Pons (tissue), 1 donor: ENCODE results near the gene NT5DC2.

Experiments
- DNase-seq: peaks from one replicate; pipeline ENCODE4 v3.0.0-alpha.2; 2016; ENCODE audit warnings: low spot score

The NT5DC2 gene

DNA sequence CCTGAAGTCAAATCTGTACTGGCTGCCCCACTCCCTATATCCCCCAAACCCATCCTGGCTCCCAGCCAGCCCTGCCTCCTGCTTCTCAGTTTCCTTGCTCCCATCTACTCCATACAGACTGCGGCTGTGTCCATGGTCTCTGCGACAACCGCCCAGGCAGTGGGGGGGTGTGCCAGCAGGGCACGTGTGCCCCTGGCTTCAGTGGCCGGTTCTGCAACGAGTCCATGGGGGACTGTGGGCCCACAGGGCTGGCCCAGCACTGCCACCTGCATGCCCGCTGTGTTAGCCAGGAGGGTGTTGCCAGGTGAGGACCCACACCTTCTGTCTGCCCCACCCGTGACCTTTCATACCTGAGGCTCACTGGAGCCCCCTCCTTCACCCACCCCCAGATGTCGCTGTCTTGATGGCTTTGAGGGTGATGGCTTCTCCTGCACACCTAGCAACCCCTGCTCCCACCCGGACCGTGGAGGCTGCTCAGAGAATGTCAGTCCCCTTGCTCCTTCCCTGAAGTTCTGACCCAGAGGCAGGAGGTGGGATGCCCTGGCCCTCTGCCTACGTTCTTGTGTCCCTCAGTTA is 23.8 kb downstream of the NT5DC2 start:
- no peak for DNase-seq

DNA sequence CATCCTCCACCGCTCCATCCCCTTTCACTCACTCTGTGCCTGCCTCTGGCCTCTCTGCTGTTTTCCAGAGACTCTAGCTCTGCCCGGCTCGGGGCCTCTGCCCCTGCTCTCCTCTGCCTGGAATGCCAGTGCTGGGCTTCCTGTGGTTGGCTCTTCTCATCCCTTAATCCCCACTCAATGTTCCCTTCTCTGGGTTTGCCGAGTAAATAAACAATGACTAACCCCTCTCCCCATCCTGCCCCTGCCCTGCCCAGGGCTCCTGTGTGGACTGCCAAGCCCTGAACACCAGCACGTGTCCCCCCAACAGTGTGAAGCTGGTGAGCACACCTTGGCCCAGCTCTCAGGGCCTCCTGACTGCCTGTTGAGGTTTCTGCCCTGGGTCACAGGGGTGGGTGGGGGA is 26.3 kb downstream of the NT5DC2 start:
- no peak for DNase-seq

DNA sequence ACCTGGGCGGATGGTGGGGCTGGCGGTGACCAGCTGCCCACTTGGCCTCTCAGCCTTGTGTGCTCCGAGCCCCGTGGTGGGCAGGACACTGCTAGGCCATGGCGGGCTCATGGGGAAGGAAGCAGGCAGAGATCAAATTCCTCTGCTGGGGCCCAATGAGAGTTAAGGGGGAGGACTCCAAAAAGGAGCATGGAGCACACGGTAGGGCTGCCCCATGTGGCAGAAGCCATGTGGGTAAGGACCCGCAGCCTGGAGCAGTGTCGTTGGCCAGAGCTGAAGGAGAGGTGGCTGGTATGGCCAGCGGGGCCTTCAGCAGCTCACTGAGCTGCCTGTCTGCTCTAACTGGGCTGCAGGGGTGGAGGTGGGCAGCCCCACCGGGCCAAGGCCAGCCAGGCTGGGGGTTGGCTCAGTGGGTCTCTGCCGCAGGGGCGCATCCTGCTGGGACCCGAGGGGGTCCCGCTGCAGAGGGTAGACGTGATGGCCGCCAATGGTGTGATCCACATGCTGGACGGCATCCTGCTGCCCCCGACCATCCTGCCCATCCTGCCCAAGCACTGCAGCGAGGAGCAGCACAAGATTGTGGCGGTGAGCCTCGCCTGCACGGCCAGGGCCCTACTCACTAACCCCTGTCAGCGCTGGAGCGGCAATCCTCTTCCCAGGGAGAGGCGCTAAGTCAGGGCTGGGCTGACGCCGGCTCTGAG is 27.2 kb downstream of the NT5DC2 start:
- no peak for DNase-seq

DNA sequence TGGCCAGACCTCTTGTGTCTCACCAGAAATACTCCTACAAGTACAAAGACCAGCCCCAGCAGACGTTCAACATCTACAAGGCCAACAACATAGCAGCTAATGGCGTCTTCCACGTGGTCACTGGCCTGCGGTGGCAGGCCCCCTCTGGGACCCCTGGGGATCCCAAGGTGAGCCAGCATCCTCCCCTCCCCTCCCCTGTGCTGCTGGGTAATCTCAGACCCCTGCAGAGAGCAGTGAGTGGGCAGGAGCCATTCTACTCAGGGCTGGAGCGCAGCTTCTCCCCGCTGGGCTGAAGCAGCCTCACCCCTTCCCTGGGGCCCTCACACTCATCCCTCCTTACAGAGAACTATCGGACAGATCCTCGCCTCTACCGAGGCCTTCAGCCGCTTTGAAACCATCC is 28.7 kb downstream of the NT5DC2 start:
- no peak for DNase-seq

DNA sequence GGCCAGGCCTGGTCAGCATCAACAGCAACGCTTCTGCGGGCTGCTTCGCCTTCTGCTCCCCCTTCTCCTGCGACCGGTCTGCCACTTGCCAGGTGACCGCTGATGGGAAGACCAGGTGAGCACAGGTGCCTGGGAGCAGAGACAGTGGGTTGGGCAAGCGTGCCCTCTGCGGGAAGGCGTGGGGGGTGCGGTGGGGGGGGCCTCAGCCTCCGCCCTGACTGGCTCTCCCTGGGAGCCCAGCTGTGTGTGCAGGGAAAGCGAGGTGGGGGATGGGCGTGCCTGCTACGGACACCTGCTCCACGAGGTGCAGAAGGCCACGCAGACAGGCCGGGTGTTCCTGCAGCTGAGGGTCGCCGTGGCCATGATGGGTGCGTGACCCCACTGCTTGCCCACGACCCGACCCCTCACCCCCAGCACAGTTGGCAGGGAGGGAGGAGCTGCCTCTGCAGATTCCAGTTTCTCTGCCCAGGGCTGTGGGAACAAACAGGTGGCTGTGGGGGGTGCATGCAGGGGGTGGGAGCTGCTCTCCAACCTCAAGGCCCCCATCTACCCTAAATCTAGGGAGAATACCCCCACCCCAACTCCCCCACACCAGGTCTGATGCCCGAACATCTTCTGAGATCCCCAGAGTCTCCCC is 29.8 kb downstream of the NT5DC2 start:
- no peak for DNase-seq

DNA sequence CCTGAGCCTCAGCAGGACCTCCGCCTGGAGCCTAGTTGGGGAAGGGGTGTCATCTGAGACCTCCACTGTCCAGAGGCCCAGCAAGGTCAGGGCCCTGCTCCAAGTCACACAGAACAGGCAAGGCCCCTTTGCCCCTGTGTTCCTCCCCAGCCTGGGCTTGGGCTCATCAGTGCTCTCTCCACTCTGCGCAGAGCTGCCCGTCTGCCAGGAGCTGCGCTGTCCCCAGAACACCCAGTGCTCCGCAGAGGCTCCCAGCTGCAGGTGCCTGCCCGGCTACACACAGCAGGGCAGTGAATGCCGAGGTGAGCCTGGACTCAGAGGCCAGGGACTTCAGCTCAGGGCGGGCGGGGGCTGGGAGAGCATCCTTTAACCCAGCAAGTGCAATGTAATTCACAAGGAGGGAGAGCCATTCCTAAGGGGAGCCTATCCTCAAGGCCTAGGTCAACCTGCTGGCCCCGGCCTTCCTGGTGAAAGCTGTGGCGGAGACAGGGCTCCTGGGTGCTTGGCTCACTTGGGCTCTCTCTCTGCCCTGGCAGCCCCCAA is 30.8 kb downstream of the NT5DC2 start:
- no peak for DNase-seq

DNA sequence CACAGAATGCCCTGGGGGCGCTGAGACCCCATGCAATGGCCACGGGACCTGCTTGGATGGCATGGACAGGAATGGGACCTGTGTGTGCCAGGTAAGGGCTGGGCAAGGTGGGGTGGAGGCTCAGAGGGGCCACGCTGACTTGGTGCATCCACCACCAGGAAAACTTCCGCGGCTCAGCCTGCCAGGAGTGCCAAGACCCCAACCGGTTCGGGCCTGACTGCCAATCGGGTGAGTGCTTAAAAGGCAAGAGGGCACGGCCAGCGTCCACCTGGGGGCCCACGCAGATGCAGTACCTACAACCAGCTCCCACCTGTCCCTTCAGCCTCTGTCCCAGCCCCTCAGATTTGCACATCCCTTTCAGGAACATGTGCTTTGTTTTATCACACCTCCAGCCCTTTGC is 31.7 kb downstream of the NT5DC2 start:
- no peak for DNase-seq

DNA sequence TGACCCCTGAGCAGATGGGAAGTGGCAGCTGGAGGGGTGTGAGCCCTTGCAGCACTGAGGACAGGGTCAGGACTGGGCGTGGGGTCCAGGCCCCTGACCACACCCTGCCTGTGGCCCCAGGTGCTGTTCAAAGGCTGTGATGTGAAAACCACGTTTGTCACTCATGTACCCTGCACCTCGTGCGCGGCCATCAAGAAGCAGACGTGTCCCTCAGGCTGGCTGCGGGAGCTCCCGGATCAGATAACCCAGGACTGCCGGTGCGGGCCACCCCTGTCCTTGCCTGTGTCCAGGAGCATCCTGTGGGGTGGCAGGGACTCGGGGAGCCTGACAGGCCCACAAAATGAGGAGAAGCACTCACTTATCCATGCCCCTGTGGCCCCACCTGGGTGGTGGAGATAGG is 32.6 kb downstream of the NT5DC2 start:
- no peak for DNase-seq

DNA sequence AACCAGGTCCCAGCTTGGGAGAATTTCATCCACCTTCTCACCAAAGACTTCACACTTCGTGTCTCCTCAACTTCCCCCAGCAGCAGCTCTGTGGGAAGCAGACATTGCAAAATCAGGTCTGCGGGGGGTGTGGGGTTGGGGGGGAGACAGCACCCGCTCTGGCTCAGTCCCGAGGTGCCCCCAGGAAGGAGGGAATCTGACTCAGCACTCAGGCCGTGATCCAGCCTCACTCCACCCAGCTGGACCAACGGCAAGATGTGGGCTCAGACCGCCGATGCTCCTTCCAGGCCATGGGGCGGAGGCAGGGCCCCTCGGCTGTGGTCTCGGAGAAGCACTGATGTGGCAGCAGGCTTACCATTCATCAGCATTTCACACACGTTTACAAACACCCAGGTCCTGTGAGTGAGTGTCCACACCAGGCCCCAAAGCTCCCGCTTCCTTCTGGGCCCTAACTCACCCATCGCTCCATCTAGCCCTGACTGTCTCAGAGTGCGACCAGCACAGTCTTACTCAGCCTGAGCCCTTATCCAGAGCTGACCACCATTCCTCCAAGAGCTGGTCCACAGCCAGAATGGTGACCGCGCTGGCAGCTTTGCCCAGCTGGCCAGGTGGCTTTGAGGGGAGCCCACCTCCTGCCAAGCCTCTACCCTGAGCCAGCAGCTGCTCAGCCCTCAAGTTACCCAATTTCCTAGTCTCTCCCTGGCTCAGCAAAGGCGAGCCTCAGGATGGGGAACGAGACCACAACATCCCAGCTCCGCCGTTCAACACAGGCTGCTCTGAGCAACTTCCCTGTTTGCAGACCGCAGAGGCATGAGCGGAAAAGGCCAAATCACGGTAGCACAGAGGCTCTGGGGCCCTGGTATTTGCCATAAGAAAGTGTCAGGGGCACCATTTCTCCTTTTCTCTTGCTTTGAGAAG is 35.3 kb downstream of the NT5DC2 start:
- DNase-seq = peak; percentile 75

DNA sequence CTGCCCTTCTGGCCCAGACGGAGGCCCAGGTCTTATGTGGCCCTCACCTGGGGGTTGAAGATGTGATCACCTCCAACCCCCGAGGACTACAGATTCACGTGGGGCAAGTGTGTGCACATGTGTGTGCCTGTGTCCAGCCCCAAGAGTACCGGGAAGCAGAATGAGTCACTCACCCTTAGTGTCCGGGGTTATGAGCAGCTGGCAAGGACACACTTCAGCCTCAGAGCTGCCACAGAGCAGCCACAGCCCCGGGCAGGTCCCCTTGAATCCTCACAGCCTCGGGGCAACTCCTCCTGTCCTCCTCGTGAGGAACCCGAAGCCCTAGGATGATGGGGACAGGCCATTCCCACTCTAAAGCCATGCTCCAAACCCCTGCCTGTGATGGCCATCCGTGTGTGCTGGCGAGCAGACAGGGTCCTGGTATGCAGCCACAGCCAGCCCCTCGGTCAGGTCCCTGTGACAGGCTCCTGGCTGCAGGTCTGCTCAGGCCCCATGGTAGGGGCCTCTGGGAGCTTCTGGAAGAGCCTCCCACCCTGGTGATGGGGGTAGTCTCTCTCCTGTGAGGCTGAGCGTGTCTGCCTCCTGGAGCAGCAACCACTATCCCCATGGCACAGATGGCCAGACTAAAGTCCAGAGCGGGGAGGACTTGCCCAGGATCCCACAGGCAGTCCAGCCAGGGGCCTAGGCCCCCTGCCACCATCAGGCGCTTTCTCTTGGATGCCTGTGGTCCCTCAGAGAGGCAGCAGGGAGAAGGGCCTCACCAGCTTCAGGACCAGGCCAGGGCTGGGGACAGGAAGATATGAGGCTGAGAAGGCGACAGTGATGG is 37.7 kb downstream of the NT5DC2 start:
- DNase-seq = no peak

DNA sequence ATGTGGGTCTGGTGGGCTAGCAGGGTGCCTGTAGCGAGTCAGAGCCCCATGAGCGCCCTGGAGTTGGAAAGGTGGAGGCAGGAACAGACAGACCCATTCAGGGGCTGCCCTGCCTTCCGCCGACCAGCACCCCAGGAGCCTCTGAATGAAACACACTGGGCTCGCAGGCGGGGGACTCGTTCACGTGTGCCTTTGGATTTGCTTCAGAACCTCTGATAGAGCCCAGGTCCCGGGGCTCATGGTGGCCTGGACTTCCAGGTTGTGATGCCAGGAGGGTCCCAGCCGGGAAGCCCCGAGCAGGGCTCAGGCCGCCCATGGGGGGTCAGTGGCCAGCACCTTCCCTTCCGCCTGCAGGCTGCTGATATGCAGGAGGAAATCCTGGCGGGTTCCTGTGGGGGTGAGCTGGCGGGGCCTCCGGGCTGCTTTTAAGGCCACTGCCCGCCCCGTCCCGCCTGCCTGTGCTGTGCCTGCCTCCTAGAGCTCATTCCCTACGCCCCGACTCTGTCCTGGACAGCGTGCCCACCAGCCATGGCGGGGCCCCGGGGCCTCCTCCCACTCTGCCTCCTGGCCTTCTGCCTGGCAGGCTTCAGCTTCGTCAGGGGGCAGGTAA is 38.7 kb downstream of the NT5DC2 start, which contains the start of gene STAB1:
Gene STAB1, plus strand, starts transcription at position 453 of the 610 bp plus-strand sequence. Its CDS starts 76 bp downstream, at position 529.
- no peak for DNase-seq

DNA sequence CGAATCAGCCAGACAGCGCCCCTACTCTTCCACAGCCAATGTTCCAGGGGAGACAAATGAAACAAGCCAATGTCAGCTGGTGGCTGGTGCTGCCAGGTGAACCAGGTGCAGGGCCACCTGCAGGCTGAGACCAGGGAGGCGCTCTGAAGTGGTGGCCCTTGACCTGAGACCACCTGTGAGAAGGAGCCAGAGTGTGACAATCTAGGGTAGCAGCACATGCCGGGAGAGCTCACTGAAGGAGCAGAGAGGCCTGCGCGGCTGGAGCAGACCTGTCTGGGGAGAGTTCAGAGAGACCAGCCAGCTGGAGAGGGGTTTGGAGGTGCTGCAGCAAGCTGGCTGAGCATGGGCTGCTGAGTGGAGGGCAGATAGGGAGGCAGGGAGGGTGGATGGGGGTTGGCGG is 39.2 kb downstream of the NT5DC2 start:
- no peak for DNase-seq

DNA sequence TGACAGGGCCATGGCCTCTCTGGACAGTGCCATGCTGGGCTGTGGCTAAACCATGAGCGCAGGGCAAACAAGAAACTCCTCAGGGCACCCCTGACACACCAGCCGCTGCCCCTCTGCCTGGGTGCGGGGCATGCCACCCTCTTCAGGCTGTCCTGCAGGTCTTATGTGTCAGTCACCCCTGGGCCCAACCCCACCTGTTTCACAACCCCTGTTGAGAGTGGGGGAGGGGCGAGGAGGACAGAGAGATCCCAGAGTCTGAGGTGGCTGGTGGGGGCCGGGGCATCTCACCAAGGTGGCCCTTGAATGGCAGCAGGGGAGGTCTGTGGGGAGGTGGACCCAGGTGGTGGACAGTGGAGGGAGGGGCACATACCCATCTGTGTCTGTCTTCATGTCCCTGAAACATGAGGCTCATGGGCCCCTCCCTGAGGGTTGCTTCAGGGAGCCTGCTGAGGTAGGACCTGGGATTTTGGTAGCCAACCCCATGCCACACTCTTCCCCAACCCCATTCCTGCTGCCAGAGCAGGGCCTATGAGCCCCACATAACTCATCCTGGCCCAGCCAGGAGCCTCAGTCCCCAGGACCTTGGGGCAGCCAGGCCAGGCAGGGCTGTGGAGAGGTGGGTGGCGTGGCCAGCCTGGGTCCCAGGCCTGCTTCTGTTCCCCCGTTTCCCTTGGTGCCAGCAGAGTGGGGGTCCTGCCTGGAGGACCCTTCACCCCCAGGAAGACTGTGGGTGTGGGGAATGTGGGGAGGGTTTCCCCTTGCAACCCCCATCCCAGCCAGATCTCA is 40.2 kb downstream of the NT5DC2 start:
- no peak for DNase-seq

DNA sequence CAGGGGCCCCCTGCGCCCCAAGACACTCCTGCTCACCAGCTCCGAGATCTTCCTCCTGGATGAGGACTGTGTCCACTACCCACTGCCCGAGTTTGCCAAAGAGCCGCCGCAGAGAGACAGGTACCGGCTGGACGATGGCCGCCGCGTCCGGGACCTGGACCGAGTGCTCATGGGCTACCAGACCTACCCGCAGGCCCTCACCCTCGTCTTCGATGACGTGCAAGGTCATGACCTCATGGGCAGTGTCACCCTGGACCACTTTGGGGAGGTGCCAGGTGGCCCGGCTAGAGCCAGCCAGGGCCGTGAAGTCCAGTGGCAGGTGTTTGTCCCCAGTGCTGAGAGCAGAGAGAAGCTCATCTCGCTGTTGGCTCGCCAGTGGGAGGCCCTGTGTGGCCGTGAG is 41.6 kb downstream of the NT5DC2 start:
- no peak for DNase-seq

DNA sequence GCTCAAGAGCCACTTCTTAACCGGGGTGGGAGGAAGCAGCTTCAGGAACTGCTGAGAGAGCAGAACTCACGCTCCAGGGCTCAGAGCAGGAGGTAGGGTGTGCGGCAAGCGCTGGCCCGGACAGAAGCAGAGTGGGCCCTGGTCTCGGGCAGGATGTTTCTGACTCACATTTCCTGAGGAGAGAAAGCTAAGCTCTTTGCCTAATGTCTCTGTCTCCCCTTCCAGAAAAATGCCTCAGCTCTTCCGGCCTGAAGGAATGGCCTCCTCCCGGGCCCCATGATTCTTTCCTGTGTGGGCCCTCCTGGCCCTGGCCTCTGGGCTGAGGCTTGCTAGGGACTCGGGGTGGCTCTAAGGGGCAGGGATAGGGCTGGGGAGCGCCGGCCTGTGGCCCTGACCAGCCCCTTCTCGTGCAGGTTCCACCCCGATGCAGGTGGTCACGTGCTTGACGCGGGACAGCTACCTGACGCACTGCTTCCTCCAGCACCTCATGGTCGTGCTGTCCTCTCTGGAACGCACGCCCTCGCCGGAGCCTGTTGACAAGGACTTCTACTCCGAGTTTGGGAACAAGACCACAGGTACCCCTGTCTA is 42.6 kb downstream of the NT5DC2 start:
- peak; percentile 19 for DNase-seq

DNA sequence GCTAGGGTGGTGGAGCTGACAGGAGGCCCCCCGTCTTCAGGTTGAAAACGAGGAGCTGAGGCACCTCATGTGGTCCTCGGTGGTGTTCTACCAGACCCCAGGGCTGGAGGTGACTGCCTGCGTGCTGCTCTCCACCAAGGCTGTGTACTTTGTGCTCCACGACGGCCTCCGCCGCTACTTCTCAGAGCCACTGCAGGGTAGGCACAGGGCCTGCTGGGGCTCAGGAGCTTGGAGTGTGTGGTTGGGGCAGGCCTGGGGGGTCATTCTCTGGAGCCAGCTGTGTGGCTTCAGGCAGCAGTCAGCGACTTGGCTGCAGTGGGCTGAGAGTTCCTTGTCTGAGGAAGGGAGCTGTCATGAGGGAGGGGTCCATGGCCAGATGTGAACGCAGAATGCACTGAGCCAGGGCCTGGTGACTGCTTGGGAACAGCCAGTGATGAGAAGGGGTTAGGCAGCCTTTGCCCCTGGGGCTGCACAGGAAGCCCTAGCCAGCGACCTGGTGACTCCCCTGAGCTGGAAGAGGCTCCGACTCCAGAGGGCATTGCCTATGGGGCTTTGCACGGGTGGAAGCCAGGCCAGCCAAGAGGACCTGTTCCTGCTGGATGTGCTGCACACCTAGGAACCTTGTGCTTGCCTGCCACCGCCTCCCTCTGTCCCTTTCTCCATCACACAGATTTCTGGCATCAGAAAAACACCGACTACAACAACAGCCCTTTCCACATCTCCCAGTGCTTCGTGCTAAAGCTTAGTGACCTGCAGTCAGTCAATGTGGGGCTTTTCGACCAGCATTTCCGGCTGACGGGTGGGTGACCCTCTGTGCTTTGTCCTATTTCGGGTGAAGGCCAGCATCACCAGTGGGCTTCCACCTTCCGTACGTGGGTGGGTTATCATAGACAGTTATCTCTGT is 43.4 kb downstream of the NT5DC2 start:
- no peak for DNase-seq

DNA sequence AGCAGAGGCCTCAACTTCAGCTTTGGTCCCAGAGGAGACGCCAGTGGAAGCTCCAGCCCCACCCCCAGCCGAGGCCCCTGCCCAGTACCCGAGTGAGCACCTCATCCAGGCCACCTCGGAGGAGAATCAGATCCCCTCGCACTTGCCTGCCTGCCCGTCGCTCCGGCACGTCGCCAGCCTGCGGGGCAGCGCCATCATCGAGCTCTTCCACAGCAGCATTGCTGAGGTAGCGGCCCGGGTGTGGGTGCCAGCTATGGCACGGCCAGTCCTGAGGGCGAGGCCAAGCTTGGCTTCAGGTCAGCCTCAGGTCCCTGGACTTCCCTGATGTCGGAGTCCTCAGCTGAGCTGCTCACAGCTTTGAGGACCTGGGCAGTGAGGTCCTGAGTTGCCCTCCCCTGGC is 44.2 kb downstream of the NT5DC2 start:
- DNase-seq = no peak

DNA sequence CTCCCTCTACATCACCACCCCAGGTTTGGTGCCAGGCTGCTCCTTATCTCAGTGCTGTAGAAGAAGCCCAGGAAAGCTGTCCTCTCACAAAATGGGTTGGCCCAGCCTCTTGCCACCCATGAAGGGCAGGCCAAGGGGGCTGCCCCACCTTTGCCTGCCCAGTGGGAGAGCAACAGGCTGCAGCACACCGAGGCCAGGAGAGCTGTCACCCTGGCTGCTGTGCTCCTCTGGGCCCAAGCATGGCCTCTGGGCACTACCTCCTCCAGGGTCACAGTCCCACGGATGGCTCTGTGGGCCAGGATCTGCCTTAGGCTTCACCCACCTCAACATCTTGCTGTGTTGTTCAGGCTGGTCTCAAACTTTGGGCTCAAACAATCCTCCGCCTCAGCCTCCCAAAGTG is 44.9 kb downstream of the NT5DC2 start:
- no peak for DNase-seq
